Measurements from ENCODE around the gene HTD2.

HTD2 gene

GRCh38 chr3:58369038-58369437 is 62.7 kb downstream of the HTD2 start:
- Histone ChIP-seq H3K4me3 (ENCODE audit: low read depth in 1 of 5, low read length in 5 of 5) (no peak overlapping the region), H3K27me3 (ENCODE audit: control insufficient read depth in 5 of 5, insufficient read depth in 4 of 5, low read length in 5 of 5) (no peaks in the 10 kb centered on the region), H3K4me1 (ENCODE audit: control insufficient read depth in 5 of 5, insufficient read depth in 5 of 5, low read length in 5 of 5) (no peaks in the 10 kb centered on the region), H3K36me3 (ENCODE audit: control insufficient read depth in 5 of 5, insufficient read depth in 5 of 5, low read length in 5 of 5) (peaks cover 4 to 9% (median 7%) of the 10 kb centered on the region in 5 donors), H3K27ac (ENCODE audit: low read depth, low read length) (no peak overlapping the region), H3K9ac (ENCODE audit: low read length in 5 of 5) (no peak overlapping the region), H3K9me3 (ENCODE audit: control insufficient read depth in 5 of 5, low read length in 5 of 5) (no peaks in the 10 kb centered on the region)

All from subcutaneous abdominal adipose tissue (tissue), 5 donors.